GM23338 (cell line): Measurements from ENCODE around the gene ZC2HC1B.

Experiments
- CREB1 ChIP-seq: fragments of 250-450 bp; sonication (Bioruptor Pico); IDR thresholded peaks from 2 replicates; pipeline ENCODE4 v1.5.0; 2020; ENCODE audit warnings: low read depth, mild to moderate bottlenecking, moderate library complexity
- EZH2 ChIP-seq: fragments of 200-600 bp; sonication (generic); IDR thresholded peaks from one replicate; pipeline ENCODE4 v1.8.0; 2017; ENCODE audit warnings: antibody characterized with exemption, mild to moderate bottlenecking, low read depth; ENCODE audit not compliant: unreplicated experiment
- EZH2phosphoT487 ChIP-seq: fragments of 200-600 bp; sonication (generic); IDR thresholded peaks from one replicate; pipeline ENCODE4 v1.8.1; 2018; ENCODE audit warnings: antibody characterized with exemption; ENCODE audit not compliant: unreplicated experiment
- JUNB ChIP-seq: IDR thresholded peaks from one replicate; pipeline ENCODE4 v1.6.1; 2016; ENCODE audit warnings: antibody characterized with exemption; ENCODE audit not compliant: unreplicated experiment
- POLR2AphosphoS5 ChIP-seq: IDR thresholded peaks from 2 replicates; pipeline ENCODE4 v1.6.1; 2016; ENCODE audit warnings: antibody characterized with exemption, low read depth
- REST ChIP-seq: IDR thresholded peaks from one replicate; pipeline ENCODE4 v1.6.1; 2018; ENCODE audit warnings: antibody characterized with exemption; ENCODE audit not compliant: unreplicated experiment
- STAT1 ChIP-seq: IDR thresholded peaks from one replicate; pipeline ENCODE4 v1.6.1; 2016; ENCODE audit warnings: antibody characterized with exemption; ENCODE audit not compliant: unreplicated experiment
- ZNF114 ChIP-seq: fragments of 250-450 bp; sonication (Bioruptor Pico); IDR thresholded peaks from 2 replicates; pipeline ENCODE4 v1.5.0; 2020; ENCODE audit warnings: mild to moderate bottlenecking, moderate library complexity
- TF ChIP-seq, protein P1 (sequence below), 2 experiments: fragments of 200-600 bp in 1 of 2; sonication (generic) in 1 of 2; conservative IDR thresholded peaks; 2 replicates each; pipeline versions ENCODE4 v1.5.1 to v1.6.1; 2016 to 2017; ENCODE audit warnings: antibody characterized with exemption in 2 of 2, low read depth in 2 of 2, mild to moderate bottlenecking in 2 of 2, moderate library complexity in 1 of 2
- TF ChIP-seq, protein P2 (sequence below): IDR thresholded peaks from 2 replicates; pipeline ENCODE4 v1.6.1; 2016; ENCODE audit warnings: antibody characterized with exemption

- TF ChIP-seq REST (no peak), POLR2AphosphoS5 (peak; percentile 67), EZH2 (no peak), ZNF114 (CRISPR knock-in tag) (no peak), EZH2phosphoT487 (no peak), CREB1 (CRISPR knock-in tag) (no peak), JUNB (no peak), STAT1 (no peak)
- TF ChIP-seq, protein P1, sequence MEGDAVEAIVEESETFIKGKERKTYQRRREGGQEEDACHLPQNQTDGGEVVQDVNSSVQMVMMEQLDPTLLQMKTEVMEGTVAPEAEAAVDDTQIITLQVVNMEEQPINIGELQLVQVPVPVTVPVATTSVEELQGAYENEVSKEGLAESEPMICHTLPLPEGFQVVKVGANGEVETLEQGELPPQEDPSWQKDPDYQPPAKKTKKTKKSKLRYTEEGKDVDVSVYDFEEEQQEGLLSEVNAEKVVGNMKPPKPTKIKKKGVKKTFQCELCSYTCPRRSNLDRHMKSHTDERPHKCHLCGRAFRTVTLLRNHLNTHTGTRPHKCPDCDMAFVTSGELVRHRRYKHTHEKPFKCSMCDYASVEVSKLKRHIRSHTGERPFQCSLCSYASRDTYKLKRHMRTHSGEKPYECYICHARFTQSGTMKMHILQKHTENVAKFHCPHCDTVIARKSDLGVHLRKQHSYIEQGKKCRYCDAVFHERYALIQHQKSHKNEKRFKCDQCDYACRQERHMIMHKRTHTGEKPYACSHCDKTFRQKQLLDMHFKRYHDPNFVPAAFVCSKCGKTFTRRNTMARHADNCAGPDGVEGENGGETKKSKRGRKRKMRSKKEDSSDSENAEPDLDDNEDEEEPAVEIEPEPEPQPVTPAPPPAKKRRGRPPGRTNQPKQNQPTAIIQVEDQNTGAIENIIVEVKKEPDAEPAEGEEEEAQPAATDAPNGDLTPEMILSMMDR (conservative IDR thresholded peaks at IDR 0.05; ENCODE audit: low read depth in 2 of 2) = no peak
- TF ChIP-seq, protein P2, sequence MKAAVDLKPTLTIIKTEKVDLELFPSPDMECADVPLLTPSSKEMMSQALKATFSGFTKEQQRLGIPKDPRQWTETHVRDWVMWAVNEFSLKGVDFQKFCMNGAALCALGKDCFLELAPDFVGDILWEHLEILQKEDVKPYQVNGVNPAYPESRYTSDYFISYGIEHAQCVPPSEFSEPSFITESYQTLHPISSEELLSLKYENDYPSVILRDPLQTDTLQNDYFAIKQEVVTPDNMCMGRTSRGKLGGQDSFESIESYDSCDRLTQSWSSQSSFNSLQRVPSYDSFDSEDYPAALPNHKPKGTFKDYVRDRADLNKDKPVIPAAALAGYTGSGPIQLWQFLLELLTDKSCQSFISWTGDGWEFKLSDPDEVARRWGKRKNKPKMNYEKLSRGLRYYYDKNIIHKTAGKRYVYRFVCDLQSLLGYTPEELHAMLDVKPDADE = no peak; the same call in 1 of the 2 replicates
Measured at GRCh38 chr6:143969077-143969476, 104.8 kb downstream of the ZC2HC1B start.
